Measurements from ENCODE around the gene CEMIP. TPM values are rescaled to one million over a fixed set of nuclear protein-coding genes. Genes with fewer than 3 reads are reported as not detected.
A peak's percentile ranks its signal among the peaks of the same experiment; 100 is the strongest.

The CEMIP gene
- total and polyA plus RNA-seq, 2 of the 8 experiments (the other 6 are each of a cell fraction or from before 2014, with no cell fraction given) = 0.11 to 0.60 TPM

DNA sequence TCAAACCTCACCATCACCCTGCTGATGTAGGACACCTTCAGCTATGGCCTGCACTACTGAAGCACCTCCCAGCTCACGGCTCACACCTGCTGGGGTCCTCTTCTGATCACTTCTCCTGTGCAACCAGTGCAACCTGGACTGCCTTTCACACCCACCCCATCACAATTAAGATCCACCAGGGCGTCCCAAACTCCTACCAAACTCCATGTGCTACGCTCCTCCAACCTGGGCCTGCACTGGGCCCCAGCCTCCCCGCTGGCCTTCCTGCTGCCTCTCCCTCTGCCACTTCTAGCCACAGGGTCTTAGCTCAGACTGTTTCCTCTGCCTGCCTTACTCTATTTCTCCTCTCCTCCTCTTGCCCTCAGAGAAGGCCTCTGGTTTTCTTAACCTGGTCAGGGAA is 197.7 kb downstream of the CEMIP start:
- TF ChIP-seq TBP (IDR thresholded peaks at IDR 0.05; ENCODE audit: low read depth, low read length) (no peak), SRF (IDR thresholded peaks at IDR 0.05; ENCODE audit: low read depth, low read length) (no peak), SUZ12 (IDR thresholded peaks at IDR 0.05; ENCODE audit: low read length) (no peak), CHD1 (IDR thresholded peaks at IDR 0.05; ENCODE audit: low read depth, low read length) (no peak), CTBP2 (IDR thresholded peaks at IDR 0.05; ENCODE audit: borderline replicate concordance, insufficient read depth, insufficient read length, low read length) (no peak)
- H3K18ac ChIP-seq (ENCODE audit: extremely low read depth, low read length) = no peak overlapping the region
- DNase-seq (ENCODE audit: low read depth in 1 of 2, low spot score in 2 of 2) (no peak), FAIRE-seq (no peak)
- no peak overlapping the region; a peak in 1 of 7 replicates for H3K9ac ChIP-seq (replicated peaks in 1 of 4; ENCODE audit: extremely low read depth in 1 of 4, low read depth in 3 of 4, low read length in 3 of 4)
- no peak overlapping the region for H4K8ac ChIP-seq (ENCODE audit: extremely low read depth, insufficient read depth, low read length)
- no peak overlapping the region for H3K4me3 ChIP-seq (ENCODE audit: extremely low read depth in 1 of 4, insufficient read depth in 2 of 4, low read depth in 3 of 4, low read length in 4 of 4)
- peaks cover 0 to 11% (median 3%) of the 10 kb centered on the region in 4 experiments; a peak in 3 of 7 replicates for H3K4me1 ChIP-seq (replicated peaks in 1 of 4; ENCODE audit: control insufficient read depth in 3 of 4, insufficient read depth in 4 of 4, low read length in 3 of 4)
- H2BK15ac ChIP-seq (ENCODE audit: low read length) = no peak overlapping the region
- H3K27me3 ChIP-seq (replicated peaks in 1 of 4; ENCODE audit: control insufficient read depth in 3 of 4, extremely low read depth in 1 of 4, insufficient read depth in 3 of 4, low read length in 3 of 4) = no peaks in the 10 kb centered on the region
- H3K27ac ChIP-seq (ENCODE audit: low read depth, low read length) = no peak overlapping the region
- H3K79me1 ChIP-seq (ENCODE audit: low read depth, low read length) = peaks cover 7% of the 10 kb centered on the region
- H2BK20ac ChIP-seq (ENCODE audit: low read length) = no peak overlapping the region
- 0 out of 2 replicates have a peak overlapping the region, but pooled peaks have one; percentile 31 for H2BK5ac ChIP-seq (ENCODE audit: low read depth, low read length)
- no peak overlapping the region for H3K4ac ChIP-seq (replicated peaks; ENCODE audit: insufficient read length, low read depth, low read length)
- ChIA-PET CTCF (ENCODE audit: partially characterized antibody) (interaction anchor here (0.6 to 3.2 kb wide), 25 partner anchors 9 to 292 kb away, joined by 3 to 22 read pairs (median 4); no protein-coding TSS in a partner anchor), POLR2A (ENCODE audit: partially characterized antibody) (interaction anchor here (1.2 to 1.8 kb wide), 2 partner anchors 10 kb away, joined by 7 to 8 read pairs; no protein-coding TSS in a partner anchor)
- no peak overlapping the region for H3K23ac ChIP-seq (ENCODE audit: insufficient read length)
- peaks cover 0 to 29% of the 10 kb centered on the region in 2 experiments; a peak in 2 of 4 replicates for H3K79me2 ChIP-seq (ENCODE audit: control insufficient read depth in 1 of 2, insufficient read depth in 2 of 2, low read length in 2 of 2)
- no peaks in the 10 kb centered on the region for H3K23me2 ChIP-seq (ENCODE audit: low read depth, low read length)
- H3K56ac ChIP-seq (replicated peaks; ENCODE audit: insufficient read length, low read depth, low read length) = no peak overlapping the region
- H2BK12ac ChIP-seq (ENCODE audit: low read depth, low read length) = no peak overlapping the region
- H2AK5ac ChIP-seq (ENCODE audit: low read depth, low read length) = no peak overlapping the region
- peaks cover 12 to 13% of the 10 kb centered on the region in 2 experiments for H4K20me1 ChIP-seq (replicated peaks in 1 of 2; ENCODE audit: control insufficient read depth in 1 of 2, insufficient read depth in 2 of 2, low read length in 2 of 2)
- peaks cover 0 to 26% (median 8%) of the 10 kb centered on the region in 4 experiments; a peak in 5 of 8 replicates for H3K36me3 ChIP-seq (ENCODE audit: control insufficient read depth in 2 of 4, insufficient read depth in 4 of 4, low read length in 3 of 4)
- no peak overlapping the region for H2AFZ ChIP-seq (ENCODE audit: low read length)
- H3K9me3 ChIP-seq (ENCODE audit: insufficient read depth in 2 of 2, low read depth in 1 of 2, low read length in 1 of 2) = no peaks in the 10 kb centered on the region
- H4K5ac ChIP-seq (ENCODE audit: insufficient read length, low read depth, low read length) = no peak overlapping the region
- 72% methylated on average over 4 of the region's 4 CpGs; no CpG with 5 or more reads in 1 of the 2 experiments for WGBS, 2 experiments (ENCODE audit: extremely low coverage in 1 of 2, insufficient coverage in 1 of 2, insufficient read length in 1 of 2, insufficient replicate concordance in 2 of 2, low coverage in 1 of 2, low lambda C conversion rate in 2 of 2, missing lambda C conversion rate in 1 of 2)
- H4K91ac ChIP-seq (replicated peaks; ENCODE audit: insufficient read length, low read length) = no peak overlapping the region
- no peak overlapping the region for H3K14ac ChIP-seq (ENCODE audit: insufficient read length)
- H3K4me2 ChIP-seq (ENCODE audit: insufficient read depth in 1 of 2, low read depth in 2 of 2, low read length in 2 of 2) = no peak overlapping the region
- no peak overlapping the region for H2BK120ac ChIP-seq (replicated peaks; ENCODE audit: low read depth, low read length)
